K562 (cell line): ENCODE results near the gene ATP2A1. TPM values are rescaled to one million over a fixed set of nuclear protein-coding genes. Genes with fewer than 3 reads are reported as not detected.

Source experiments
- BDP1 ChIP-seq: IDR thresholded peaks from 3 replicates; pipeline ENCODE4 v1.6.1; 2011; ENCODE audit not compliant: insufficient read length, insufficient read depth
- BRF2 ChIP-seq: IDR thresholded peaks from 3 replicates; pipeline ENCODE4 v1.6.1; 2011; ENCODE audit warnings: borderline replicate concordance, mild to moderate bottlenecking; ENCODE audit not compliant: insufficient read length, insufficient read depth
- CBX2 ChIP-seq: fragments of 200-600 bp; sonication (generic); IDR thresholded peaks from one replicate; pipeline ENCODE4 v1.6.1; 2012; ENCODE audit warnings: mild to moderate bottlenecking, low read length, inconsistent platforms; ENCODE audit not compliant: insufficient read depth, poor library complexity, severe bottlenecking
- DDX20 ChIP-seq: fragments of 450-650 bp; IDR thresholded peaks from 2 replicates; pipeline ENCODE4 v1.6.1; 2016; ENCODE audit warnings: missing genetic modification characterization, low read depth, mild to moderate bottlenecking, missing compliant biosample characterization, moderate library complexity
- EP300 ChIP-seq: IDR thresholded peaks from 2 replicates; pipeline ENCODE4 v1.6.1; 2012; ENCODE audit warnings: low read length, improper control_type of control experiment
- FOXJ2 ChIP-seq: fragments of 200-800 bp; sonication (Bioruptor generic); IDR thresholded peaks from 2 replicates; pipeline ENCODE4 v1.6.1; 2016; ENCODE audit warnings: missing genetic modification characterization, missing compliant biosample characterization
- FOXK2 ChIP-seq, 2 experiments: fragments of 450-650 bp; IDR thresholded peaks in 1 of 2; conservative IDR thresholded peaks in 1 of 2; 2 replicates each; pipeline ENCODE4 v1.6.1; 2016; ENCODE audit warnings: low read depth in 2 of 2, mild to moderate bottlenecking in 1 of 2
- GABPB1 ChIP-seq: sonication (generic); formaldehyde crosslinking; IDR thresholded peaks from 2 replicates; pipeline ENCODE4 v1.8.0; 2022; ENCODE audit warnings: mild to moderate bottlenecking, missing genetic modification reagents
- GATAD2A ChIP-seq: fragments of 450-650 bp; IDR thresholded peaks from 2 replicates; pipeline ENCODE4 v1.6.1; 2017
- KAT7 ChIP-seq: sonication (generic); formaldehyde crosslinking; IDR thresholded peaks from 2 replicates; pipeline ENCODE4 v1.8.0; 2022; ENCODE audit warnings: missing genetic modification reagents, mild to moderate bottlenecking, borderline replicate concordance
- KDM1A ChIP-seq, 2 experiments: fragments of 450-650 bp; IDR thresholded peaks; 2 replicates each; pipeline ENCODE4 v1.6.1; 2016; ENCODE audit warnings: mild to moderate bottlenecking in 2 of 2
- KDM4B ChIP-seq, 2 experiments: fragments of 450-650 bp in 1 of 2; sonication (generic) in 1 of 2; IDR thresholded peaks; 2 replicates each; pipeline ENCODE4 v1.6.1; 2016 to 2017; ENCODE audit warnings: borderline replicate concordance in 2 of 2, antibody characterized with exemption in 1 of 2, low read depth in 1 of 2, mild to moderate bottlenecking in 1 of 2
- MBD2 ChIP-seq: sonication (generic); IDR thresholded peaks from 2 replicates; pipeline ENCODE4 v1.6.1; 2016; ENCODE audit warnings: low read depth, borderline replicate concordance
- NCOA2 ChIP-seq, 2 experiments: fragments of 450-650 bp; IDR thresholded peaks; 2 replicates each; pipeline ENCODE4 v1.6.1; 2018; ENCODE audit warnings: mild to moderate bottlenecking in 2 of 2, moderate library complexity in 1 of 2; ENCODE audit not compliant: partially characterized antibody in 2 of 2
- NR4A1 ChIP-seq, 2 experiments: fragments of 250-450 bp in 1 of 2; fragments of 450-650 bp in 1 of 2; sonication (Bioruptor Pico) in 1 of 2; IDR thresholded peaks; 2 replicates each; pipeline versions ENCODE4 v1.4.0 to v1.6.1; 2016 to 2020; ENCODE audit warnings: mild to moderate bottlenecking in 2 of 2, missing compliant biosample characterization in 1 of 2, missing genetic modification characterization in 1 of 2, moderate library complexity in 1 of 2
- NUFIP1 ChIP-seq: fragments of 450-650 bp; IDR thresholded peaks from 2 replicates; pipeline ENCODE4 v1.6.1; 2018; ENCODE audit not compliant: partially characterized antibody
- PKNOX1 ChIP-seq: fragments of 450-650 bp; IDR thresholded peaks from 2 replicates; pipeline ENCODE4 v1.6.1; 2016
- POLR2AphosphoS5 ChIP-seq: IDR thresholded peaks from 2 replicates; pipeline ENCODE4 v1.6.1; 2011; ENCODE audit warnings: mild to moderate bottlenecking, low read depth, low read length, moderate library complexity; ENCODE audit not compliant: control insufficient read depth, insufficient read depth
- PYGO2 ChIP-seq: fragments of 450-650 bp; IDR thresholded peaks from 2 replicates; pipeline ENCODE4 v1.6.1; 2016; ENCODE audit warnings: mild to moderate bottlenecking, missing genetic modification characterization, moderate library complexity, missing compliant biosample characterization
- SMARCB1 ChIP-seq: IDR thresholded peaks from 2 replicates; pipeline ENCODE4 v1.6.1; 2011; ENCODE audit warnings: improper control_type of control experiment, low read depth; ENCODE audit not compliant: insufficient read length
- STAG1 ChIP-seq: sonication (generic); formaldehyde crosslinking; IDR thresholded peaks from 2 replicates; pipeline ENCODE4 v1.5.0; 2020; ENCODE audit warnings: missing genetic modification reagents, borderline replicate concordance
- STAT5B ChIP-seq: fragments of 250-450 bp; sonication (Bioruptor Pico); IDR thresholded peaks from 2 replicates; pipeline ENCODE4 v1.8.0; 2021; ENCODE audit warnings: mild to moderate bottlenecking, inconsistent platforms
- TAF9B ChIP-seq: fragments of 450-650 bp; IDR thresholded peaks from 2 replicates; pipeline ENCODE4 v1.6.1; 2018; ENCODE audit warnings: mild to moderate bottlenecking; ENCODE audit not compliant: partially characterized antibody
- TBP ChIP-seq: optimal IDR thresholded peaks from 2 replicates; pipeline ENCODE3; 2011; ENCODE audit warnings: low read depth, low read length, improper control_type of control experiment
- THRAP3 ChIP-seq: fragments of 450-650 bp; IDR thresholded peaks from 2 replicates; pipeline ENCODE4 v1.6.1; 2016; ENCODE audit warnings: mild to moderate bottlenecking, inconsistent platforms, borderline replicate concordance
- ZC3H4 ChIP-seq: sonication (generic); formaldehyde crosslinking; IDR thresholded peaks from 2 replicates; pipeline ENCODE4 v1.9.0; 2021; ENCODE audit warnings: missing genetic modification reagents, borderline replicate concordance
- ZNF212 ChIP-seq: fragments of 450-650 bp; formaldehyde crosslinking; IDR thresholded peaks from 2 replicates; pipeline ENCODE4 v1.4.0; 2020; ENCODE audit warnings: mild to moderate bottlenecking
- ZNF780A ChIP-seq: fragments of 250-450 bp; sonication (Bioruptor Pico); IDR thresholded peaks from 2 replicates; pipeline ENCODE4 v1.5.0; 2021; ENCODE audit warnings: mild to moderate bottlenecking
- polyA plus RNA-seq, 8 experiments: library from polyadenylated mRNA; depleted of rRNA in 4 of 8; stranded (reverse) in 5 of 8; unstranded in 3 of 8; fragments of >200 nt; fragmentation: Nextera tagmentation in 2 of 8; fragmentation: Illumina TruSeq in 1 of 8; extraction: Ambion mirVana in 2 of 8; extraction: Trizol in 1 of 8; gene quantifications; 2 replicates each; pipeline versions ENCODE4 v1.2.1 to v1.2.3, GENCODE V29; 2011 to 2014; ENCODE audit warnings: inconsistent platforms in 1 of 8, missing spikeins in 1 of 8
- total RNA-seq, 7 experiments: library from RNA; depleted of rRNA in 6 of 7; stranded (reverse); fragments of >200 nt in 6 of 7; fragmentation: Illumina TruSeq in 2 of 7; extraction: Trizol in 2 of 7; gene quantifications; 2 replicates each; pipeline versions ENCODE4 v1.2.1 to v1.2.3, GENCODE V29; 2011 to 2021; ENCODE audit warnings: low replicate concordance in 1 of 7
- TF ChIP-seq, protein P1 (sequence below): fragments of 250-450 bp; sonication (Bioruptor Pico); IDR thresholded peaks from 2 replicates; pipeline ENCODE4 v1.9.0; 2021; ENCODE audit warnings: mild to moderate bottlenecking

The ATP2A1 gene
- total and polyA plus RNA-seq, 9 of the 15 experiments (the other 6 are each of a cell fraction or from before 2014, with no cell fraction given), result 0.25 to 2.6 (median 0.65) TPM

- TF ChIP-seq DDX20 (tag) (no peak), ZC3H4 (CRISPR knock-in tag) (no peak), FOXJ2 (tag) (no peak), KAT7 (CRISPR knock-in tag) (0 out of 2 replicates have a peak, but pooled peaks have one; percentile 31), TBP (no peak), STAG1 (no peak), BDP1 (no peak), PKNOX1 (peak; percentile 50; the same call in 1 of the 2 replicates), PYGO2 (tag) (no peak), NUFIP1 (no peak), NCOA2 (IDR thresholded peaks at IDR 0.05; ENCODE audit: partially characterized antibody in 2 of 2) (no peak), FOXK2 (conservative IDR thresholded peaks at IDR 0.05 in 1 of 2, IDR thresholded peaks at IDR 0.05 in 1 of 2; ENCODE audit: low read depth in 2 of 2) (no peak), BRF2 (no peak), KDM1A (IDR thresholded peaks at IDR 0.05) (no peak), MBD2 (peak; percentile 19; the same call in 1 of the 2 replicates), TAF9B (no peak), SMARCB1 (no peak), ZNF212 (CRISPR knock-in tag) (no peak), THRAP3 (no peak), KDM4B (IDR thresholded peaks at IDR 0.05; ENCODE audit: borderline replicate concordance in 2 of 2, low read depth in 1 of 2) (no peak), GATAD2A (peak; percentile 99), ZNF780A (CRISPR knock-in tag) (no peak), POLR2AphosphoS5 (no peak), STAT5B (CRISPR knock-in tag) (no peak), CBX2 (no peak), NR4A1 (CRISPR knock-in tag; IDR thresholded peaks at IDR 0.05) (no peak), NR4A1 (tag; IDR thresholded peaks at IDR 0.05) (no peak), GABPB1 (CRISPR knock-in tag) (peak; percentile 76), EP300 (no peak)
- TF ChIP-seq, protein P1, sequence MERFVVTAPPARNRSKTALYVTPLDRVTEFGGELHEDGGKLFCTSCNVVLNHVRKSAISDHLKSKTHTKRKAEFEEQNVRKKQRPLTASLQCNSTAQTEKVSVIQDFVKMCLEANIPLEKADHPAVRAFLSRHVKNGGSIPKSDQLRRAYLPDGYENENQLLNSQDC (CRISPR knock-in tag), result no peak
Observed at GRCh38 chr16:28924762-28925385, 46.6 kb downstream of the ATP2A1 start, which contains the start of gene RABEP2 (continued).
